HCT116 (cell line): ENCODE measurements around the gene MYZAP.

Experiments used
- CEBPB ChIP-seq: IDR thresholded peaks from 2 replicates; pipeline ENCODE4 v1.6.1; 2012; ENCODE audit warnings: low read depth
- CTCF ChIP-seq, 3 experiments: fragments of 200-600 bp in 1 of 3; sonication (generic) in 1 of 3; IDR thresholded peaks in 2 of 3; conservative IDR thresholded peaks in 1 of 3; 2 replicates each; pipeline ENCODE4 v1.5.1; 2012 to 2017; ENCODE audit warnings: low read depth in 2 of 3, low read length in 2 of 3, antibody characterized with exemption in 1 of 3, borderline replicate concordance in 1 of 3, control low read depth in 1 of 3, mild to moderate bottlenecking in 1 of 3, mixed read lengths in 1 of 3, mixed run types in 1 of 3, moderate library complexity in 1 of 3; ENCODE audit not compliant: insufficient read depth in 1 of 3
- EGR1 ChIP-seq: IDR thresholded peaks from 2 replicates; pipeline ENCODE4 v1.6.1; 2012; ENCODE audit warnings: low read depth
- EZH2 ChIP-seq: fragments of 200-600 bp; sonication (generic); IDR thresholded peaks from 2 replicates; pipeline ENCODE4 v1.6.1; 2017; ENCODE audit warnings: antibody characterized with exemption, mixed run types
- JUND ChIP-seq: IDR thresholded peaks from 2 replicates; pipeline ENCODE4 v1.6.1; 2012
- MAX ChIP-seq: IDR thresholded peaks from 2 replicates; pipeline ENCODE4 v1.6.1; 2012
- POLR2A ChIP-seq: IDR thresholded peaks from 2 replicates; pipeline ENCODE4 v1.7.0; 2011; ENCODE audit warnings: borderline replicate concordance; ENCODE audit not compliant: insufficient read depth, insufficient read length; ENCODE audit errors: extremely low read depth
- POLR2AphosphoS5 ChIP-seq: IDR thresholded peaks from 2 replicates; pipeline ENCODE4 v1.6.1; 2011; ENCODE audit warnings: mild to moderate bottlenecking, low read depth, low read length, moderate library complexity
- SIN3A ChIP-seq: IDR thresholded peaks from 2 replicates; pipeline ENCODE4 v1.6.1; 2012; ENCODE audit warnings: low read depth
- SP1 ChIP-seq: IDR thresholded peaks from 2 replicates; pipeline ENCODE4 v1.6.1; 2012; ENCODE audit warnings: low read depth
- TCF7L2 ChIP-seq: IDR thresholded peaks from 2 replicates; pipeline ENCODE4 v1.7.0; 2011; ENCODE audit warnings: borderline replicate concordance, inconsistent platforms; ENCODE audit not compliant: insufficient read depth, insufficient read length; ENCODE audit errors: extremely low read depth

DNA sequence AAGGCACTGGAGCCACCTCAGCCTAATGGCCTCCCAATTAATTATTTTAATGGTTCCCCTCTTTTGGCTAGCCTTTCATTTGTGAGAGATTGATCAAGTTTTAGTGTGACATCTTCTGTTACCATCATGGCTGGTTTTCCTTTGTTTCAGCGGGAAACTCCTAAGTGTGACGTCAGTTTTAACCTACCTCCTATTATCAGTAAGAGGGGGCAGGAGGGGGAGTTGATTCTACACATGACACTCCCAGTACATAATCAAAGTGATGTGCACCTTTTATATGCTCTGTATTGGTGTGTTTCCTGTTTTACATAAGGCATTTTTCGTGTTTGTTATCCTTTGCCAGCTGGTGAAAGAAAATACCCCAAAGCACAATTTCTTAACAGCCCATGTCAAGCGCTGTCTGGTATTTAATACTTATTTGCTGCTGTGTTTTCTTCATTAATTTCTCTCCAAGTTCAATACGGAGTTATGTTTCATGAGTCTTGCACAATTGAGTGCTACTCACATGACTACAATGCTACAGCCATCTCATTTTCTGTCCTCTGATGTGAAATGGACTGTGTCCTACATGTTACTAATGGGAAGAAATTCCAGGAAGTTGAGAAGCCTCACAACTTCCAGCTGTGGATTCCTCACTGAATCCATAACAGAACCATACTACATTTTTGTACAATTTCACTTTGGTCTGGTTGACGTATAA is 62.6 kb downstream of the MYZAP start:
- TF ChIP-seq EZH2 (no peak), SP1 (no peak), CTCF (IDR thresholded peaks at IDR 0.05 in 2 of 3, conservative IDR thresholded peaks at IDR 0.05 in 1 of 3; ENCODE audit: borderline replicate concordance in 1 of 3, insufficient read depth in 1 of 3, low read depth in 2 of 3, low read length in 2 of 3) (no peak), POLR2A (no peak), SIN3A (no peak), CEBPB (no peak), POLR2AphosphoS5 (no peak), EGR1 (no peak), JUND (no peak), MAX (no peak), TCF7L2 (no peak)
